ENCODE results near the gene RFTN1. TPM values are rescaled to one million over a fixed set of nuclear protein-coding genes. Genes with fewer than 3 reads are reported as not detected.

RFTN1 gene
- total and polyA plus RNA-seq, 11 donors = 17.1 to 40.8 (median 26.4) TPM

DNA sequence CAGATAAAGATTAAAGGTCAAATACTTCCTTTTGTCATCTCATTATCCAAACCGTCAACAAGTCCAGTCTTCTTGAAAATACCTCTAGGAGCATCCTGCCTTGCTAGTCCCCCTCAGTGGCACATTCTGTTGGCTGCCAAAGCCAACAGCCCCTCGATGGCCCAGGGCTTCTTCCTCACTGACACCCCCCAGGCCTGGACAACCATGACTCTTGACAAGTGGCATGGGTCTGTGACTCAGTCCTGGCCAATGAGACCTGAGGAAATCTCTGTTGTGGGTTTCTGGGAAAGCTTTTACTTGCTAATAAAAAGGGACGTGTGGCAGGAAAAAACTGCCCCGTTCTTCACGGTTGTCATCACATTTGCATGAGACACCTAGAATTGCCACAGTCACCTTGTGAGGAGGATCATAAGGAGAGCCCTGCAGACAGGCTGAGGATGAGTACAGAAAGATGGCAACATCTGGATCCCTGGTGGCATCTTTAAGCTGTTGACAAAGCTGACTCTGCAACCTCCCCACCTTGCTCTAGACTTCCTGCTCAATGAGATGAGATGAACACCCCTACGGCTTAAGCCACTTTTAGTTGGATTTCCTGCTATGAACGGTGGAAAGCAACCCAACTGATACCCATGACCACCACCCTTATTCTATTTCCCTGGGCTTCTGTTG lies 167.0 kb downstream of the RFTN1 start:
- no peak overlapping the region for H3K4me3 ChIP-seq
- no peaks in the 10 kb centered on the region for H3K27me3 ChIP-seq
- no peak for DNase-seq
- peaks cover 0 to 22% (median 10%) of the 10 kb centered on the region in 12 donors for H3K4me1 ChIP-seq
- intact Hi-C loops (cut with DNase I) = no loop called here
- TF ChIP-seq, protein P1, sequence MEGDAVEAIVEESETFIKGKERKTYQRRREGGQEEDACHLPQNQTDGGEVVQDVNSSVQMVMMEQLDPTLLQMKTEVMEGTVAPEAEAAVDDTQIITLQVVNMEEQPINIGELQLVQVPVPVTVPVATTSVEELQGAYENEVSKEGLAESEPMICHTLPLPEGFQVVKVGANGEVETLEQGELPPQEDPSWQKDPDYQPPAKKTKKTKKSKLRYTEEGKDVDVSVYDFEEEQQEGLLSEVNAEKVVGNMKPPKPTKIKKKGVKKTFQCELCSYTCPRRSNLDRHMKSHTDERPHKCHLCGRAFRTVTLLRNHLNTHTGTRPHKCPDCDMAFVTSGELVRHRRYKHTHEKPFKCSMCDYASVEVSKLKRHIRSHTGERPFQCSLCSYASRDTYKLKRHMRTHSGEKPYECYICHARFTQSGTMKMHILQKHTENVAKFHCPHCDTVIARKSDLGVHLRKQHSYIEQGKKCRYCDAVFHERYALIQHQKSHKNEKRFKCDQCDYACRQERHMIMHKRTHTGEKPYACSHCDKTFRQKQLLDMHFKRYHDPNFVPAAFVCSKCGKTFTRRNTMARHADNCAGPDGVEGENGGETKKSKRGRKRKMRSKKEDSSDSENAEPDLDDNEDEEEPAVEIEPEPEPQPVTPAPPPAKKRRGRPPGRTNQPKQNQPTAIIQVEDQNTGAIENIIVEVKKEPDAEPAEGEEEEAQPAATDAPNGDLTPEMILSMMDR (IDR thresholded peaks at IDR 0.05) = no peak
- TF ChIP-seq POLR2A (IDR thresholded peaks at IDR 0.05) = no peak
- no peak overlapping the region for H3K27ac ChIP-seq
- H3K36me3 ChIP-seq = peaks cover 0 to 67% (median 43%) of the 10 kb centered on the region in 9 donors
- no peak for ATAC-seq
- 91 to 95% (median 93%) methylated on average over 7 of the region's 7 CpGs for WGBS, 4 donors
- H3K9me3 ChIP-seq = peaks cover 0 to 2% (median 0%) of the 10 kb centered on the region in 12 donors

DNA sequence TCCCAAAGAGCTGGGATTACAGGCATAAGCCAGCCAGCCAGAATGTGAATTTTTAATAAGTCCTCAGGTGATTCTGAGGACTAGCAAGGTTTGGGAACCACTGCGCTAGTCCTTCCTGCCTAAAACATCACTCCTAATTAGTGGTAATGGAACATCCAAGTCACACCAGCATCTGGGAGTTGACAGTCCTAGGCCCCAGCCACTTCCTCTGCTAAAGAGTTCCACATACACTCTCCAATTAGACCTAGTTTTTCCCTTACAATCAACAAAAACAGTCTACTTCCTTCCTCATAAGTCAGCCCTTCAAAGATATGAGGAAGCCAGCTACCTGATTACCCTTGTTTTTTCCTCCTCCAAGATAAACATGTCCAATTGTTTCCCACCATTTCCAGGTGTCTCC lies 170.4 kb downstream of the RFTN1 start:
- peaks cover 0 to 2% (median 0%) of the 10 kb centered on the region in 12 donors for H3K9me3 ChIP-seq
- peak in 1 of 4 donors; percentile 29 for ATAC-seq

DNA sequence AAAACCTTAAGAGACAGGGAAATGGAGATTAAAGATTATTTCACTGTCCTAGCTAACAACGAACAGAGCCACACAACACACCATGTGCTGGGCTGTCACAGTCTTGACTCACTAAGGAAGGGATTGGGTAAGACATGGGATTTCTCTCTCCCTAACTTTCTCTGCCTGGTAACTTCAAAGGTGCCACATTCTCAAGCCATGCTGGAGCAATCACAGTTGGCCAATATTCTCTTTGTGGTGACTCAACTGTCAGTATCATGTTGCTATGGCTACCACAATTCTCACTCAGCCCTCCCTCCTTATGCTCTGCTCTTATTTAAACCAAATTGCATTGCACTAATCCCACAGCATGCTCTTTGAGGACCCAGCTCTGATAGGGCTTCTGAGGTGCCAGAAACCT lies 174.5 kb downstream of the RFTN1 start:
- DNase-seq = no peak
- Histone ChIP-seq H3K27ac (peak overlapping the region in 1 of 12 donors; percentile 51), H3K4me1 (peaks cover 0 to 32% (median 14%) of the 10 kb centered on the region in 12 donors), H3K9me3 (peaks cover 0 to 8% (median 0%) of the 10 kb centered on the region in 12 donors), H3K36me3 (peaks cover 0 to 29% (median 13%) of the 10 kb centered on the region in 9 donors), H3K4me3 (no peak overlapping the region), H3K27me3 (no peaks in the 10 kb centered on the region)
- intact Hi-C loops (cut with DNase I) = no loop called here
- ATAC-seq = peak in 3 of 4 donors; percentile 28 to 75 (median 74)
- 36 to 56% (median 49%) methylated on average over 1 of the region's 1 CpG for WGBS, 4 donors
- TF ChIP-seq POLR2A (IDR thresholded peaks at IDR 0.05) = no peak
- TF ChIP-seq, protein P1 (IDR thresholded peaks at IDR 0.05) = no peak

More for the DNA sequence above, 170.4 kb downstream of the RFTN1 start:
- no peak overlapping the region for H3K27ac ChIP-seq
- intact Hi-C loops (cut with DNase I) = no loop called here
- WGBS, 4 donors = 79 to 85% (median 83%) methylated on average over 1 of the region's 1 CpG
- peaks cover 0 to 41% (median 17%) of the 10 kb centered on the region in 9 donors for H3K36me3 ChIP-seq
- H3K27me3 ChIP-seq = no peaks in the 10 kb centered on the region
- DNase-seq = no peak
- peaks cover 0 to 24% (median 10%) of the 10 kb centered on the region in 12 donors for H3K4me1 ChIP-seq
- H3K4me3 ChIP-seq = no peak overlapping the region
- no peak for TF ChIP-seq POLR2A (IDR thresholded peaks at IDR 0.05)
- TF ChIP-seq, protein P1 (IDR thresholded peaks at IDR 0.05) = no peak

DNA sequence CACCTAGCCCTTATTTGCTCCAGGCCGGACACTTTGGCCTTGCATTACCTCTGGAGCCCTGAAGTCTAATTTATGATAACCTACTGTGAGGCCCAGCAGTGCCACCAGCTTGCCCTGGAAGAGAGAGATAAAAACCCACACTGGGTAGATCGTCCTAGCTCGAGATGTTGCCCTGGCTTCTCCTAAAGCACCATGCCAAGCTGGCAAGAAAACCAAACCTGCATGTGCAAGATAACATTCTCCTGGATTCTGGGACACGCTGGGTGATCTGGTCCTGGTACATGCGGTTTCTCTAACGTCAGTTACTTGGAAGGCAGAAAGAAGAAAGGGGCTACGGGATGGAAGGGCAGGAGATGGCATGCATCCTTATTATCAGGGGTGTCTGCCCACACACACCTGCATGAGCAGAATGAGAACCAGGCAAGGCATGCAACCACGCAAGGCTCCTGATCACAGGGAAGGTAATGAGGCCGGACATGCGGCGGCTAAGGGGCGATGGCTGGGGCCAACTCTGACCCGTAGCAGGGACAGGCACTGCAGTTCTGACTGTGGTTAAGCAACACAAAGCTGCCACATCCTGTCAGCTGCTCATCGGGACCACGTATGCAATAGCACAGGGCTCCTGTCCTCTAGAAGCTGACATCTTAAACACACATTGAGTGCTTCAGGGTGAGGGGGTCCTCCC lies 175.5 kb downstream of the RFTN1 start:
- no peak overlapping the region for H3K4me3 ChIP-seq
- intact Hi-C loops (cut with DNase I) = no loop called here
- H3K27me3 ChIP-seq = no peaks in the 10 kb centered on the region
- TF ChIP-seq, protein P1 (IDR thresholded peaks at IDR 0.05) = no peak
- no peak for TF ChIP-seq POLR2A (IDR thresholded peaks at IDR 0.05)
- 69 to 78% (median 73%) methylated on average over 15 of the region's 15 CpGs for WGBS, 4 donors
- peak overlapping the region in 1 of 12 donors; percentile 51 for H3K27ac ChIP-seq
- ATAC-seq (peak; percentile 30 to 61 (median 58)), DNase-seq (no peak)
- peaks cover 0 to 30% (median 15%) of the 10 kb centered on the region in 12 donors for H3K4me1 ChIP-seq
- peaks cover 0 to 8% (median 0%) of the 10 kb centered on the region in 12 donors for H3K9me3 ChIP-seq
- H3K36me3 ChIP-seq = peaks cover 0 to 29% (median 13%) of the 10 kb centered on the region in 9 donors

All from heart left ventricle (tissue), 16 donors.